ENCODE results near the gene CDH4.
"Not testable (repeated sequence)": the region's sequence is repeated elsewhere in the genome, so short reads cannot be mapped to it uniquely, and the experiment has no call there.

The CDH4 gene

DNA sequence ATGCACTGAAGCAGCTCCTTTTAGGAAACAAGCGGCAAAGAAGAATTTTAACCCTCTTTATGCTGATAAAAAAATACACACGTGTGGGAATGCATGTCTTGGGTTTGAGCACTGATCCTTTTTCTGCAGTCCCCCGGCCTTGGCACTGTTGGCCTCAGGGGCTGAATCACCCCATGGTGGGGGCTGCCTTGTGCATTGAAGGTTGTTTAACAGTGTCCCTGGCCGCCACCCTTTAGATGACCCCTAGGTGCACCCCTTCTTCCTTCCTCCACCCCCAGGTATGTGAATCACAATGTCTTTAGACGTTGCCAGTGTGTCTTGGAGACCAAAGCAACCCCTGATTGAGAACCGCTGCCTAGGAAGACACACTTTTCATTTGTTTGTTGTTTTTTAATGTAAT, 190.7 kb downstream of the CDH4 start:
- FAIRE-seq = no peak

DNA sequence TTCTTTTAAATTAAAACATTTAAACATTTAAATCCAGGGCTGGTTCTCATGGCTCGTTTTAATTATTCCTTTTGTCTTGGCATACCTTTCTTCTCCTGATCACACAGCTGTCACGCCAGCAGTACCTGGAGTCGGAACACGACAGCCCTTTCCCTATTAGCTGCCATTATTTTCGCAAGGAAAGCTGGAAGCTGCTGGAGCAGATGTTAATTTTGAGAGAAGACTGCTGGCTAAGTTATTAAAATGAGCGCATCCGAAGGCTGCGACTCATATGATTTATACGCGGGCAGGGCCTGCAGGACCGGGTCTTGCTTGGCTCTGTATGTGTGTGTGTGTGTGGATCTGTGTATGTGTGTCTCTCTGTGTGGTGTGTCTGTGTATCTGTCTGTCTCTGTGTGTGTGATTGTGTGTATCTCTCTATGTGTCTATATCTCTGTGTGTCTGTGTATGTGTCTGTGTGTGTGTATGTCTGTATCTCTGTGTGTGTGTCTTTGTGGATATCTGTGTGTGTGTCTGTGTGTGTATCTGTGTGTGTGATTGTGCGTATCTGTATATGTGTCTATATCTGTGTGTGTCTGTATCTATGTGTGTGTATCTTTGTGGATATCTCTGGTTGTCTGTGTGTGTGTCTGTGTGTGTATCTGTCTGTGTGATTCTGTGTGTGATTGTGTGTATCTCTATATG, 191.5 kb downstream of the CDH4 start:
- no peak for FAIRE-seq

DNA sequence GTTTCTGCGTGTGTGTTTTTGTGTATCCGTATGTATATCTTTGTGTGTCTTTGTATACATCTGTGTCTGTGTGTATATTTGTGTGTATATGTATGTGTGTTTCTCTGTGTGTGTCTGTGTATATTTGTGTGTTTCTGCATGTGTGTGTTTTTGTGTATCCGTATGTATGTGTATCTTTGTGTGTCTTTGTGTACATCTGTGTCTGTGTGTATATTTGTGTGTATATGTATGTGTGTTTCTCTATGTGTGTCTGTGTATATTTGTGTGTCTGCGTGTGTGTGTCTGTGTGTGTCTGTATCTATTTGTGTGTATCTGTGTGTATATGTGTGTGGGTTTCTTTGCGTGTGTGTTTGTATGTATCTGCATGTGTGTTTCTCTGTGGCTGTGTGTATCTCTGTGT, 192.6 kb downstream of the CDH4 start:
- no peak for FAIRE-seq

DNA sequence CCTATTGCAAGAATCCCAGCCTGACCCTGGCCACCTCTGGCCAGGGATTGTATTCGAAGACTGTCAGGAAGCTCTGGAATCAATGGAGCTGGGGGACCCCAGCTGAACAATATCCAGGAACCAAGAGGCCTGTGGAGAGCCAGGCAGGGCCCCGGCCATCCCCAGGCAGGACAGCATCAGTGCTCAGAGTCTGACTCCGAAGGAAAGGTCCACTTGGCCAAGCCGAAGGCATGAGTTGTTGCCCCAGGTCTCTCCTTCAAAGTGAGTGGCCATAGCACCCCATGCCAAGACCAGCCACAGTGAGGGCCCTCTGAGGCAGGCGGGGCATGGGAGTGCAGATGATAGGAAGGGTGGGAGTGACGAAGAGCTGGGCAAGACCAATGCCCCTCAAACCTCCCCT, 193.1 kb downstream of the CDH4 start:
- no peak for FAIRE-seq

DNA sequence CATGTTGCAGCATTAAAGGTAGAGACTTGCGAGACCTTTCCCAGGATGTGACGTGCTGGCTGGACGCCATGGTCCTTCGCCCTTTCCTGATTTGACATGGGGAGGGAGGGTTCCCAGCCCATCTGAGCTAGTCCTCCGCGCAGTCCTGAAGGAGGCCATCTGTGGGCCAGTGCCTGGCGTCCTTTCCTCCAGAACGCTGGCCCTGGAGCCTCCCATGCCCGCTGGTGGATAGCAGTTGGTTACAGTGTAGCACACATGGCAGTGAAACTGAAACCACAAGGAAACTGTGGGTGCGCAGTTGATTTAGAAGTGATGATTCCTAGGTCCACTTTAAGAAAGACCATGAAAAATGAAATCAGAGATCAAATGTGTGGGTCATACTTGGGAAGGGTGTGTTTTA, 193.7 kb downstream of the CDH4 start:
- no peak for FAIRE-seq

DNA sequence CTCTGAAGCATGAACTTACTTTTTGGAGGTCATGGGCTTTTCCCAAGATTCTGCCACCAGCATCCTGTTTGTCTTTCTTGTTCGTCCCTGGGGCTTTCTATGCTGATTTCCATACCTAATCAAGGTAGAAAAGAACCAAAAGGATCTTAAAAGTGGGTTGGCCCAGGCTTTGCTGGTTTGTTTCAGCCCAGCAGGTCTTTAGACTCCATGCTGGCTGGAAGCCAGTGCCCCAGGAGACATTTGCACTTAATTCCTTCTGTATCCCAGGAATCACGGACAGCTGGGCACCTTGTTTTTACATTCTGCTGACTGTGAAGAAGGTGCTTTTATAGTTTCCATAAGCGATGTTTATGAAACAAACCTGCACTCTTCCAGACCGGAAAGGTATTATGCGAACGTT, 195.9 kb downstream of the CDH4 start:
- no peak for FAIRE-seq

DNA sequence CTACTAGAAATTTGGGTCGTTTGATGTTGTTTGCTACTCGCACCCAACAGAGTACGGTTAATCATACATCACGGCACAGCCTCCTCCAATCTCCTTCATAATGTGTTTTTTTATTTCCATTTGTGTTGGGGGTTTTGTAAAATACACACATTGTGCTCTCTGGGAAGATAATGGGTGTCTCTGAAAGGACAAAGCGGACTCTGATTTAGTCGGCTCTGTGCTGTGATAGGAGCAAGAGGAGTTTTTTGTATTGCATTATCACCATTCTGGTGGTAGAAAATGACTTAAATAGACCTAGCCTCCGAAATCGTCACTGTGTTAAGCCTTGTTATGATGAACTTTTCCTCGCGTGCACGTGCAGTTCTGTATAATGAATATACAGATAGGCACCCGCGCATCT, 196.3 kb downstream of the CDH4 start:
- FAIRE-seq = no peak

DNA sequence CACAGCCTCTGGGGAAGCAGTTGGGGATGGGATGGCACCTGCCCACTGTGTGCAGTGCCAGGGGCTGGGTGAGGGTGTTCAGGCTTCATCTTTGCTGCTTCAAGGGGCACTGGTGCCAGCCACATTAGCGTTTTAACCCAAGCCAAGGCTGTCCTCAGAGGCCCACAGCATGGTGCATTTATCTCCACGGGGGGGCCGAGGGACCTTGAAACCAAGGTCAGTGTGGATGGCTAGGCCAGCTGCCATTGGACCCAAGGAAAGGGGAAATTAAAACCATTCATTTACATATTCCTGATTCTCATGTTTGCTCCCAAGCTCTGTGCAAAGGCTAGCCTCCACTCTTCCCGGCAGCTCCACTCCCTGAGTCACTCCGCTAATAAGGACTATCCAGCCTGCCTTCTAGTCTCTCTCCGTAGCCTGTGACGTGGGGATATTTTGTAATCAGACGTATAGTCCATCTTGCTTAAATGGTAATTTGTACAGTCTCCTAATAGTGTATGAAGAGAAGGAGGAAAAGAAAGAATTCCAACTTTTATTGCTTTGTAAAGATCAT, 197.1 kb downstream of the CDH4 start:
- no peak for FAIRE-seq

DNA sequence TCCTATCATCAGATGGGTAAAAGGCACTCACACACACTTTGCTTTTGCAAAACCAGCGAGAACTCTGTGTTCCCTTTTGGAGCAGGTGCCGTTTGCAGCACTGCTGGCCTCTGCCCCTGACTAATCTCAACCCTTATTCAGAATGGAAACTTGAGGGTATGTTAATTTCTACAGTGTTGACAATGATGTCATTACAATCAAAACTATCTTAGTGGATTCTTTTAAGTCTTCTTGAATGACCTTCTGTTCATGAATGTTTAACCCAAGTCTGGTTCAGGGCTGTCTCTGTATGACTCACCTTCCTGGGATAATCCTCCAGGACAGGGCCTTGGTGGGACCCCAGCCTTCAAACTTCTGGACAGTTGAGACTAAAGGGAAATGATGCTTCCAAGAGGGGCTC, 197.9 kb downstream of the CDH4 start:
- no peak for FAIRE-seq

DNA sequence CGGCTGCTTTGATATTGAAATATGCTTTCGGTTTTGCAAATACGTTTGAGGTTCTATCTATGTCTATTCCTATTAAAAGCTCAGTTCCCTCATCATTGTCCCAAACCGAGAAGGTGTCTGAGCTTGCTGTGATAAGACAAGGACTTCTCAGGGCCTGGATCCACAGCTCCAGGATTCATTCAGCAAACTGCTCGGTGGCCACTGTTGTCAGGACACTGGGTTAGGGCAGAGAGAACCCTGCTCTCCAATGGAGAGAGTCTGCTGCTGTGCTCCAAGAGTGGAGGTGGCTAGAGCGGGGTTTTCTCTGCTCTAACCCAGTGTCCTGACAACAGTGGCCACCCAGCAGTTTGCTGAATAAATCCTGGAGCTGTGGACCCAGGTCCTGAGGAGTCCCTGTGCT, 198.5 kb downstream of the CDH4 start:
- FAIRE-seq = no peak

DNA sequence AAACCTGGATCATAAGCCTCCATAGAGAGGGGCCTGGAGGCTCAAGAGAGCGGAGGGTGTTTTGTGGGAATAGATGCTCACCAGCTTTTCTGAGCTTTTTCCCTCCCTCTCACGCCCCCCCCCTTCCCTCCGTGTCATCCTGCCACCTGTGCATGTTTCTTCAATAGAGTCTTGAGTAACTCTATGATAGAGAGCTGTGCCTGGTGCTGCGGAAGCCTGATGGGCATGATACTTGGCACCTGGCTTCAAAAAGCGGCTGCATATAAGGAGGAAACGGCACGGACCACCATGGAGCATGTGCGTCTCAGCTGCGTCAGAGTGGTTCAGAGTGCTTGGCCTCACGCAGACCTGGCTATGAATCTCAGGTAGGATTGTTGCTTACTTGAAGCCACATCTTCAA, 198.9 kb downstream of the CDH4 start:
- FAIRE-seq = no peak

DNA sequence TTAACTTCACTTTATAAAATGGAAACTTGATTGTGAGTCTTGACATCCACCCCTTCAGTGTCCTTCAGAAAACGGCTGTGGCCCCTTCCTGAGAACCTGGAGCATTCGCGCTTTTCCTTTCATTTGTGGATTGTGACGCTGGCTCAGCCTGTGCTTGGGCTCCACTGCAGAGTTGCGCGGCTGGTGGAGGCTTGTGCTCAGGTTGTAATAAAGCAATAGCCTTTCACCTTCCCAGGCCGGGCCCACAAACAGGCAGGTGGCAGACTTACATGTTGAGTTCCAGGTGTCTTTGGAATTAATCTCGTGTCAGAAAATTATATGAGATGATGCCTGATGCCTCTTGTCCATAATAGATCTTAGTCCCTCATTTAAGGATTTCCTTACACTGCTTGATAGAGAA, 199.9 kb downstream of the CDH4 start:
- no peak for FAIRE-seq

DNA sequence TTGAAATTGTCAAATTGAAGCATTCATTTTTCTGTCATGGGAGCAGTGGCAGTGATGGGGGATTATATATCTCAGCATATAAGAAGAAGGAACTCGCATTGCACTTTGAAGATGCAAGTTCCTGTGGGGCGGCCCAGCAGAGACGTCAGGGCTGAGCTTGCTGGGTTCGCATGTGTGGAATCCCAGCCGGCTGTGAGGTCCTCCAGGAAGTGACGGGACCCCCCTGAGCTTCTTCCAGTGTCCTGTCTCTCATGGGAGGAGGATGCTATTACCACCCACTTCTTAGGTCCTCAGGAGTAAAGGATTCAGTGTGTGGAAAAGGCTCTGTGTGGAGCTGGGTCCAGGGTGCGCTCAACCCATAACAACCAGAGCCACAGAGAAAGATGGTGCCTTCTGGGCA, 201.2 kb downstream of the CDH4 start:
- no peak for FAIRE-seq

DNA sequence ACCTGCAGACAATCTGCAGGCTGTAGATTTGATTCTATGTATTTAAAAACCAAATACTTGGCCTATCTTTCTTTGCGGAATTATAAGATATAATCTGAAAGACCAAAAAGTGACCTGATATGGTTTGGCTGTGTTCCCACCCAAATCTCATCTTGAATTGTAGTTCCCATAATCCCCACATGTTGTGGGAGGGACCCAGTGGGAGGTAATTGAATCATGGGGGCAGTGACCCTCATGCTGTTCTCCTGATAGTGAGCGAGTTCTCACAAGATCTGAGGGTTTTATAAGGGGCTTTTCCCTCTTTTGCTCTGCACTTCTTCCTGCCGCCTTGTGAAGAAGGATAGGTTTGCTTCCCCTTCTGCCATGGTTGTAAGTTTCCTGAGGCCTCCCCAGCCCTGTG, 201.6 kb downstream of the CDH4 start:
- not testable (repeated sequence) for FAIRE-seq

DNA sequence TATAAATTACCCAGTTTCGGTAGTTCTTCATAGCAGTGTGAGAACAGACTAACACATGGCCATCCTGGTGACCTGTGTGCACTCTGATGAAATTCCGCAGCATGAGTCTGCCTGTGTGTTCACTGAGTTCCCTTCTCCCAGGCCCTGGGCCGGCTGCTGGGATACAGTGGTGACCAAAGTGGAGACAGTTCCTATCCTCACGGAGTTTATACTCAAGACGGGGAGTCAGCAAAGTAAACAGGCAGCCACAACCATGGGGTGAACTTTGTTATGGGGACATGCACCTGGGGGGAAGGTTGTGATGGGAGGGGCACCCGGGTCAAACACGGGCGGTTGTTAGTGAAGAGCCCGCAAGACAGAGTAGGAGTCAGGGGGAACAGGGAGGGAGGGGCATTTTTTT, 202.0 kb downstream of the CDH4 start:
- no peak for FAIRE-seq

DNA sequence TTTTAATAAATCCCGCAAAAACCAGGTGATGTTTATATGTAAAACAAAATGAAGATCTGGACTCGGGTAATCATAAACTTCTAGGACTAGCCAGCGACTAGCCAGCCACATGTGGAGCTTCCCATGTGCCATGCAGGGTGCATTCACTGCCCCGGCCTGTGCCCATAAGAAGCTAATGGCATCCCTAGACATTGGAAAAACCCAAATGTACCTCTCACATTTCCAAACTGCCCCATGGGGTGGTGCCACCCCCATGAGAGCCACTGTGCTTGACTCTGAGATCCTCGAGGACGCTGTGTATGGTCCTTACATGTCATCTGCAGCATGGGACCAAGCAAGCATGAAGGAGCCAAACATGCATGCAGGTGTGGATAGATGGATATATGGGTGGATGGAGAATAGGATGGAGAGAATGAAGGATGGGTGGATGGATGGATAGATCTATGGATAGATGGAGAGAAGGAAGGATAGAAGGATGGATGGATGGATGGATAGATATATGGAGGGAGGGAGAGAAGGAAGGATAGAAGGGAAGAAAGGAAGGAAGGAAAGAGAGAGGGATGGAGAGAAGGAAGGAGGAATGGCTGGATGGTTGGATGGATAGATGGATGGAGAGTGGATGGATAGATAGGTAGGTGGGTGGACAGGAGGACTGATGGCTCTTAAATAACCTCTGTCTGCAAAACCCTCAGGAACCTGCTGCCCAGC, 203.6 kb downstream of the CDH4 start:
- no peak for FAIRE-seq

DNA sequence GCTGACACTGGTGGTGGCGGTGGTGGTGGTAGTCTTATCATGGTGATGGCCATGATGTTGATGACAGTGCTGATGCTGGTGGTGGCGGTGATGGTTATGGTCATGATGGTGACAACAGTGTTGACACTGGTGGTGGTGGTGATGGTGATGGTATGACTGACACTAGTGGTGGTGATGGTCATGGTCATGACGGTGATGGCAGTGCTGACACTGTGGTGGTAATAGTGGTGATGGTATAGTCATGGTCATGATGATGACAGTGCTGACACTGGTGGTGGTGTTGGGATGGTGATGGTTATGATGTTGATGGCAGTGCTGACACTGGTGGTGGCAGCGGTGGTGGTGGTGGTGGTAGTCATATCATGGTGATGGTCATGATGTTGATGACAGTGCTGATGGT, 205.7 kb downstream of the CDH4 start:
- no peak for FAIRE-seq

DNA sequence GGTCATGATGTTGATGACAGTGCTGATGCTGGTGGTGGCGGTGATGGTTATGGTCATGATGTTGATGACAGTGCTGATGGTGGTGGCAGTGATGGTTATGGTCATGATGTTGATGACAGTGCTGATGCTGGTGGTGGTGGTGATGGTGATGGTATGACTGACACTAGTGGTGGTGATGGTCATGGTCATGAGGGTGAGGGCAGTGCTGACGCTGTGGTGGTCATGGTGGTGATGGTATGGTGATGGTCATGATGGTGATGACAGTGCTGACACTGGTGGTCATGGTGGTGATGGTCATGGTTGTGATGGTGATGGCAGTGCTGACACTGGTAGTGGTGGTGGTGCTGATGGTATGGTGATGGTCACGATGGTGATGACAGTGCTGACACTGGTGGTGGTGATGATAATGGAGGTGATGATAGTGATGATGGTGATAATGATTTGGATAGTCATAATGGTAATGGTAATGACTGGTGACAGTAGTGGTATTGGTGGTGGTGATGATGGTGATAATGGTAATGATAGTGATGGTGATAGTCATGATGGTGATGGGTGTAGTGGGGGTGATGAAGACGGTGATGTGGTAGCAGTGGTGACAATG, 206.2 kb downstream of the CDH4 start:
- FAIRE-seq = no peak

DNA sequence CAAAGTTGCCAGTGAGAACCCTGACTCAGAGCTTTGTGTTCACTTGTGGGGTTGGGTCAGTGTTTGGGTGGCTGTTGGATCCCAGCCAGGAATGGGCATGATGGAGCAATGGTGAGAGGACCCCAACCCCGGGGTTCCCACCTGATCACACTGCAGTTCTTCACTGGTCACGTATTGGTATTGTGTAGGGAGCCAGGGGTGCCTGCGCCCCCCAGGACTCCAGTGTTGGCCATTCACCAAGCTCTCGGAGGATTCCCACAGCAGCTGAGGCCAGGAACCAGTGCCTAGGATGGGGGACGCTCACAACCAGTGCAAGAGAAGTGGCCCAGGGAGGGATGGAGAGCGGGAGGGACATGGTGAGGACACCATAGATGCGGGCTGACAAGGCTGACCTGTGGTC, 207.2 kb downstream of the CDH4 start:
- no peak for FAIRE-seq

DNA sequence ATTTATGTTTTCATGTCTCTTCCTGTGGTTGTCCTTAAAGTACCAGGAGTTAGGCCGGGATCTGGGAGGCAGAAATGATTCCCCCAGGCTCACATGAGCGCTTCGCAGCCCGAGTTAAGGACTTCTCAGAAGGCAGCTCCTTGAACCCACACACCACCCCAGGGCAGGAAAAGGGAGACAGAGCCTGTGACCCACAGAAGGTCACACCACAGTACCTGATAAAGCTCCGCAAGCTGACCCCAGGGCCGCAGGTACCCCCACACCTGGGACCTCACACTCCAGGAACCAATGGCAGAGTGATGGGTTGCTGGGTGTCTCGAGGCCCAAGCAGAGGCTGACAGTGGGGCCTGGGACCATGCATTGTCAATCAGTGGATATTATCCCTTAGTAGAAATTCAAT, 207.6 kb downstream of the CDH4 start:
- no peak for FAIRE-seq

DNA sequence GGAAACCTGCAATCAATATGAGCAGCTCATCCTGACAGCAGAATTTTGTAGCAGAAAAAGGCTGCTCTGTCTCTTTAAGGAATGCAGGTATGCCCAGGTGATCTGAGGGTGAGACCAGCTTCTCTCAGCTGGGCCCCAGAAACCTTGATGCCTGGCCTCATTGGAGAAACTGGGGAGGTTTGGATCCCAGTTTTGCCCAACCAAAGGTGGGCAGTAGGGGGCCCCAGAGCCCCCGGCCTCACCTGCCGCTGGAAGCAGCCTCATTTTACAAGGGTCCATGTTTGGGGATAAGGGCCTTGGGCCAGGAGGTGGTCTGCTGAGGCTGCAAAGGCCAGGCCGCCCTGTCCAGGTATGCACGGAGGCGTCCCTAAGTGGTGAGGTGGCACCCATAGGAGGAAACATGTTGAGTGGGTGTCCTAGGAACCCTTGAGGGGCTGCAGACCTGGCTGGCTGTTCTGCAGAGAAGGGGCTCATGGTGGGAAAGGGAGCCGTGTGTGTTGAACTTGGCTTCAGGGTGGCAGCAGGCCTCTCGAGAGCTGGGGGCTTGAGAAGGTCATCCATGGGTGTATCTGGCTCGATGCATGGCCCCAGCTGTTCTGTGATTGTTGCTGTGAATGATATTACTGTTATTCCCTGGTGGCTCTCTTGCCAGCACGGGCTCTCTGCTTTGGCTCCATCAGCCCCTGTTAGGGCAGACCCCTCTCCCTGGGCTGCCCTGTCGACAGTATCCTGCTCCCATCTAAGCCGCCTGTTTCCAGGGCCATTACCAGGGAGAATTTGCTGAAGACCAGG, 208.4 kb downstream of the CDH4 start:
- no peak for FAIRE-seq

DNA sequence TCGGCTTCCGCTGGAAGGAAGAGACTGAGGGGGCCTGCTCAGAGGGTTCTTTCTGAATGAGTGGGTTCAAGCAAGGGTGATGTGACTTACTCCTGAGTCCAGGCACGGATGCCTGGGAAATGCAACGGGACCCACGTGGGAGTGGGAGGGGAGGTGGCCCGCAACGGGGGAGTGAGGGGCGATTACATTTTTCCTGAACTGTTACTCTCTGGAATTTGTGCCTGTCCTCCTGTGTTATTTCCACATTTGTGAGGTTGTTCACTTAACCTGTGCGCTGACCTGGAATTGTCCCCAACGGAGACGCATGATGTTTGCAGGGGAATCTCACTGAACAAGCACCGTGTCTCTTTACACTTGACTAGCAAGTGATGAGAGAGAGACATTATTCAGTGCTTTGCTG, 209.4 kb downstream of the CDH4 start:
- no peak for FAIRE-seq
